HCEC 1CT (cell line): Measurements from ENCODE around the gene TUBA8.
"Not testable (repeated sequence)": the region's sequence is repeated elsewhere in the genome, so short reads cannot be mapped to it uniquely, and the experiment has no call there.

Source experiments
- DNase-seq: peaks from one replicate; pipeline ENCODE4 v3.0.0-alpha.2; 2017

TUBA8 gene

DNA sequence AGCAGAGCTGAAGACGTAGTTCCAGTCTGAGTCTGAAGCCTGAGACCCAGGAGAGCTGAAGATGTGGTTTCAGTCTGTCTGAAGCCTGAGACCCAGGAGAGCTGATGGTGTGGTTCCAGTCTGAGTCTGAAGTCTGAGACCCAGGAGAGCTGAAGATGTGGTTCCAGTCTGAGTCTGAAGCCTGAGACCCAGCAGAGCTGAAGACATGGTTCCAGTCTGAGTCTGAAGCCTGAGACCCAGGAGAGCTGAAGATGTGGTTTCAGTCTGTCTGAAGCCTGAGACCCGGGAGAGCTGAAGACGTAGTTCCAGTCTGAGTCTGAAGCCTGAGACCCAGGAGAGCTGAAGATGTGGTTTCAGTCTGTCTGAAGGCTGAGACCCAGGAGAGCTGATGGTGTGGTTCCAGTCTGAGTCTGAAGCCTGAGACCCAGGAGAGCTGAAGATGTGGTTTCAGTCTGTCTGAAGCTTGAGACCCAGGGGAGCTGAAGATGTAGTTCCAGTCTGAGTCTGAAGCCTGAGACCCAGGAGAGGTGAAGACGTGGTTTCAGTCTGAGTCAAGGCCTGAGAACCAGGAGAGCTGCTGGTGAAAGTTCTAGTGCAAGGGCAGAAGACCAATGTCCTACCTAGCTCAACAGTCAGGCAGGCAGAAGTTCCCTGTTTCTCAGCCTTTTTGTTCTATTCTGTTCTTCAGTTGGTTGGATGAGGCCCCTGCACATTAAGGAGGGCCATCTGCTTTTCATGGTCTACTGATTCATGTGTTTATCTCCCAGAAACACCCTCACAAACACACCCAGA, 3.9 kb upstream of the TUBA8 start:
- DNase-seq, result not testable (repeated sequence)

DNA sequence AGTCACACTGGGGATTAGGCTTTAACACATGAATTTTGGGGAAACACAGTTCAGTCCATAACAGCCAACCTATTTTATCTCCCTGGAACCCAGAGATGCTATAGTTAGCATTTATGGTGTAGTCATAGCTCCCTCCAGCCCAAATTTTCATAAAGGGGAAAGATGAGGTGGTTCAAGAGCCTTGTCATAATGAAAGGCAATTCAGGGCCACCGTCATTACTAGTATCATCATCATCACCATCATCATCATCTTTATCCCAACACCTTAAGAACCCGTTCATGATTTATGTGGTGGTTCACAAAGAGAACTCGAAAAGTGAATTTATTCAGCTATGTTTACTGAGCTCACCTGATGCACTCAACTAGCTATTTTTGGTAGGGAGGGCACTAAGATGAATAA, 2.4 kb upstream of the TUBA8 start:
- DNase-seq, result no peak

DNA sequence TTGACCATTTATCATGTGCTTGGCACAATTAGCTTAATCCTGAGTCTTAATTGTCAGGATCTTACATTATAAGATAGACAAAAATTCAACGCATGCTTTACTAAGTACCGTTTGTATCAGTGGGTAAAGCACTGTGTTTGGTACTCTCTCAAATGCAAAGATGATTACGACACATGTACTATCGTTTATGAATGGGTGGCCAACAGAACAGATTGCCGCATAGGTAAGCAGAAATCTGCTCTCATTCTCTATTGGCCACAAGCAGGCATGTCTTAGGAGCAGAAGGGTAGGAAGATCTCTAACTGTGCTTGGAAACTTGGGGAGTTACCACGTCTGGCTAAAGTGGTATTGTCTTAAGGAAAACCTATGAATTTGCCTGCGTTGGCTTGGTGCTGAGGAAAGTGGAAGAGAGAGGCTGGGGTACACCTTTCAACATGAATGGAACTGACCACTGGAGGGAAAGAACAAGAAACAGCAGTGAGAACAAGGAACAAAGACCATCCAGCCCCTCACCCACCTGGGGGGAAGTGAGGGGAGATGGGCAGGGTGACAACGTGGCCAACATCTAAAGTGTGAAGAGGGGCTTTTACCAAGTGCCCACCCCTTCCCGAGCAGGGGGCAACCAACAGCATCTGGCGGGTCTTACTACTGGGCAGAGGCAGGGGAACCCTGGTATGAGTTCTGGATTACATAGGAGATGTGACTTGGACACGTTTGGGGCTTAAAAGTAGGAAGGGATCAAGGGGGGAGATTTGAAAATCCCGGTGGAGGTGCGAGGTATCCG, 1.0 kb upstream of the TUBA8 start:
- DNase-seq, result no peak

DNA sequence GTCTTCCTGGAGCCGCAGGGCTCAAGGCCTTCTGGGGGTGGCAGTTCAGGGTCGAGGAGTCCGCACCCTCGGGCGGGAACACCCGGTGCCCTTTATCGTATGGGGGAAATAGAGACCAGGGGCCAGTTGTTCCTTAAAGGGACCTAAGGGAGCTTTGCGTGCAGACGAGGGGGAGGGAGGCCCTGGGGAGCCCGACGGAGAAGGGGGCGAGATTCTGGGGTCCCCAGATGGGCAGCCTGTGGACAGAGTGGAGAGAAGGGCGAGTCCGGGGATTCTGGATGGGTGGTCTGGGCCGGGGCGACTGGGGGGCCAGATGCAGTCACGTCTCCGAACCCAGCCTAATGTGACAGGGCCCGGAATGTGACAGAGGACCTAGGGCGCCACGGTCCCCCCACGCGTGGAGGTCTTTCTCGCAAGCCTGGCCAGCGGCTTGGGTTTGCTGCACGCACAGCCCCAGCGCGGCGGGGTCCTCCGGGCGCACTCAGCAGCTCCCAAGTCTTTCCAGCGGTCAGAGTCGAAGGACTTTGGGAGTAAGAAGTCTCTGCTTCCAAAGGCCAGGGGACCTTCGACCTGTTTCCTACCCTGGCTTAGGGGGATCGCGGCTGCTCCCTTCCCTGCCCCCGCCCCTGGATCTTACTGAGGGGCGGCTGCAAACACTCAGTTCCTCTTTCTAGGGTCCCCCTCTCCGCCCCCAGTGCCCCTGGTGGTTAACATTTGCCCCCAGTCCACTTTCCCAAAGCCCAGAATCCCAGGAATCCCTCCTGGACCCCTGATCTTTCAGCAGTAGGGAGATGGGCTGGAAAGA, 547 bp downstream of the TUBA8 start:
- DNase-seq, result no peak

DNA sequence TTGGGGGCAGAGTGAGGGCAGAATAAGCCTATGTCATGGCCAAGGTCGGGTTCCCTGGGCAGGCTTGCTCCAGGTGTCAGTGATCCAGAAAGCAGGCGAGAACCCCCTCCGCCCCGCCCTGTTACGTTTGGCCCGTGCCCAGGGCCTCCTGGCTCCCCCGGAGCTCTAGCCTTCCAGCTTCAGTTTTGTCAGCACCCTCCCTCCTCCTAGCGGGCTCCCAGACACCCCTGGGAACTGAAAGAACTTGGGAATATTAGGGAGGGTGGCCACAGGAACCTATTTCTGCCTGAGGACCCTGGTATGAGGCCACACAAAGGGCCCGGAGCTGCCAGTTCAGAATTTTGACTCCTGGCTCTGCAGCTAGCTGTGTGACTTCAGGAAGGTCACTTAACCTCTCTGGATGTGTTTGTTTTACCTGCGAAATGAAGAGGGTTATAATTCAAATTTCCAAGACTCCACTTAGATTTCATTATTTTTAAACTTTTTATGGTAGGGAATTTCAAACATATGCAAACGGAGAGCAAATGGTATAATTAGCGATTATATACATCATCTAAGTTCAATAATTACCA, 1.2 kb downstream of the TUBA8 start:
- DNase-seq, result no peak

DNA sequence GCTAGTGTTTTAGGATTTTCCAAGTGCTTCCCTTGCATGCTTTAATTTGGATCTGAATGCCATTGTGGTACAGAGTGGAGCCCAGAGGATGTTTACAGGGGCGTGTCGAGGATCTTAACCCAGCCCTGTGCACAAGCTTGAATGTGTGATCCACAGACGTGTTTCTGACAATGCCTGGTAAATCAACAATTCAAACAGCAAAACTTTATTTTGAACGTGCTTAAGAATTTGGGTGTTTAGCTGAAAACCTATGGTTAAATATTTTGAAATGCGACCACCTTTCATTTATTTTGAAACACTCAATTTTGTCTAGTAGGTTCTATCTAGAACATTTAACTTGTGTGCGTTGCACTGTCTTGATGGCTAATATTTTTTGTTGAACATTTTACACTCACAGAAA, 1.8 kb downstream of the TUBA8 start:
- DNase-seq, result no peak

DNA sequence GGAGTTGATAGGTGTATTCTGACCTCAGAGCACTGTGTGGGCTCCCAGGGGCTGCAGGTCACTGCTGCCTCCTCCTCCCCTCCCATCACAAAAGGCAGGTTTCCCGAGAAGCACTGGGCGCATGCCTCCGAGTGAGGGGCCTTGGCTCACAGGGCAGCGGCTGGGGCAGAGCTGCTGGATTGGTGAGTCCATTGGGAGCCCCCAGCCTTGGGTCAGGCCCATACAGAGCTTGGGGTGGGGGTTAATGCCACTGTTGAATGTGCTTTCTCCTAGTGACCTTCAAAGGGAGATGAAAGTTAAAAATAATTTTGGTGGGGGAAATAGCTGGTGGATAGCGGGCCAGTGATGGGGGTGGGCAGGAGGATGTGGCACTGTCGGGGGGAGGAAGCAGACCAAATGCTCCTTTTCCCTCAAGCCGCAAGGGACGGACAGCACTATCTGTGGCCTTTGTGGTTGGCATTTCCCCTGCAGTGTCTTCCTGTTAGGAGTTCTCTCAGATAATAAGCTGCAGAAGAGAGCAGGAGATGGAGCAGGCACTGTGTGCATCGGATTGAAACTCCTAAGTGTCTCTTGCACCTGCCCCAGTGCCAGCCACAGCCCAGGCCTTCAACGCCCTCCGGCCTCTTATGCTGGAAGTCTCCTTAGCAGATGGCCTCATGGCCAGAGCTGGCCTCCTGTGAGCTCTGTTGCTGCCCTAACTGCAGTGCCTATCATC, 3.2 kb downstream of the TUBA8 start:
- DNase-seq, result no peak

DNA sequence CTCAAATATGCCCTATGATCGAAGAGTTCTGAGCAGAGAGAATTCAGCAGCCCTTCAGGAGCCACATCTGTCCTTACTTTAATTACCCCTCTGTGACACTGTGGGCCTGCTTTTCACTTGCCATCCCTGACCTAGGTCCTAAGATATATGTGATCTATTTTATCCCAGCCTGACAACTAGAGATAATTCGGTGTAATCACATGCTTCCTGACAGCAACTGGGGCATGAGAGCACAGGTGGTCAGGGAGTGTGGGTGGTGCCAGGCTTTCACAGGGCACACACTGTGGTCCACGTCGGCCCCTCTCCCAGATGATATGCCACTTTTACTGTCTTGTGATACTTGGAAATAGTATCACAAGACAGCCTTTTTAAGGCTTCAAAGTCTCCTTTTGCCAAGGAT, 3.9 kb downstream of the TUBA8 start:
- no peak for DNase-seq

DNA sequence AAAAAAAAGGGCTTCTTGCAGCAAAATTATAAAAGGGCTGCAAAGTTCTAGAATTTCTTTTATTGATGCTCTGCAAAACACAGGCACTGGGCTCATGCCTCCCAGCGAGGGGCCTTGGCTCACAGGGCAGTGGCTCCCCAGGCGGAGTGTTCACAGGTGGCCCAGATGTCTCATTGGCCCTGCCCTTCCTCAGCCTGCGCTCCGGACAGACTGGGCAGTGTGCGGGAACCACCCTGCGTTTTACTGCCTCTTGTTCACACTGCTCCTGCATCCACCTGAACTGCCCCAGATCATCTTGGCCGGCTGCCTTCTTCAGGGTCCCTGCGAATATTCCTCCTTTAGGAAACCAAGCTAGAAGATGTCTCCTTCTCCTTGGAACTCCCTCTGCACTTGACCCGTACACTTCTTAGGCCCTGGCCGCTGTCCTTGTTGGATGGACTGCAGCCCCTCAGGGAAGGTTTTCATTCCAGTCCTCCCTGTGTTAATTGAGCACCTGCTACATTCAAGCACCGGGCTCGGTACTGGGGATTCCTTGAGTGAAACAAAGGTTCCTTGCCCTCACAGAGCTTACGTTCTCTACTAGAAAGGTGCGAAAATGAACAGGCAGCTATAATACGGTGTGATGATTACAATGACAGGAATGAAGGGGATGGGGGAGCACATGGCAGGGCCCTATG, 4.5 kb downstream of the TUBA8 start:
- DNase-seq, result no peak

DNA sequence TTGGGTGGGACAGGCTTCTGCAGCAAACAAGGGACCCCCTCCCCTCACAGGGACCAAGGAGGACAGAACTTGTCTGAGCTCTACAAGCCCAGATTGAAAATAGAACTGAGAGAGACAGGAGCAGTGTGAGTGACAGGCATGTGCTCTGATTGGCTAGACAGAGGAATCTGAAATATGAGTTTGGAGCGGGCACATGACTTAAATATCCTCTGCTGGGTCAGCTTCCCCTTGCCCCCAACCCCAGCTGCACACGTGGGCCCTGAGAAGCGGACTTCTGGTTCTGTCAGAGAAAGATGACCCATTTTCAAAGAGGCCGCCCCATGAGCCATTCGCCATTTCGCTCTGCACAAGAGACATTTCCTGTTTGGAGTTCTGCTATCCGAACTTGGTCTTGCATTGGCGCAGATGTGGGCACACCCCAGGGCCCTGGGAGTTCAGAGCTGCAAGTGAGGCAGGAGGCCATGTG, 5.3 kb downstream of the TUBA8 start:
- no peak for DNase-seq

DNA sequence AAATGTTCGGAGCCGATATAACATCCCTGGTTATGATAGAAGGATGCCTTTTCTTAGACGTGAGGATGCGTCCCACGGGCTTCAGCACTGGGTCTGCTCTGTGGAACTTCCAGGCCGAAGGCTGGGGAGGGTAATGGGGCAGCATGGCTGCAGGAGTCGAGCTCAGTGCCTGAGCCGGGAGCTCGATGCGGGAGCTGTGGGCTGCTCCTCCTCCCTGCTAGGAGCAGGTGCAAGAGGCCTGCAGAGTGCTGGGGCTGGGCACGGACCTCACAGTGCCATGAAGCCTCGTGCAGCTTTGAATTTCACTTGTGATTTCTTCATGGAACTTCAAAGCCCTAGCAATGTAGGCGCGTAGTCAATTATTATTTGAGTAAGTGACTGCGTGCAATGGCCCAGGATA, 6.0 kb downstream of the TUBA8 start:
- no peak for DNase-seq

DNA sequence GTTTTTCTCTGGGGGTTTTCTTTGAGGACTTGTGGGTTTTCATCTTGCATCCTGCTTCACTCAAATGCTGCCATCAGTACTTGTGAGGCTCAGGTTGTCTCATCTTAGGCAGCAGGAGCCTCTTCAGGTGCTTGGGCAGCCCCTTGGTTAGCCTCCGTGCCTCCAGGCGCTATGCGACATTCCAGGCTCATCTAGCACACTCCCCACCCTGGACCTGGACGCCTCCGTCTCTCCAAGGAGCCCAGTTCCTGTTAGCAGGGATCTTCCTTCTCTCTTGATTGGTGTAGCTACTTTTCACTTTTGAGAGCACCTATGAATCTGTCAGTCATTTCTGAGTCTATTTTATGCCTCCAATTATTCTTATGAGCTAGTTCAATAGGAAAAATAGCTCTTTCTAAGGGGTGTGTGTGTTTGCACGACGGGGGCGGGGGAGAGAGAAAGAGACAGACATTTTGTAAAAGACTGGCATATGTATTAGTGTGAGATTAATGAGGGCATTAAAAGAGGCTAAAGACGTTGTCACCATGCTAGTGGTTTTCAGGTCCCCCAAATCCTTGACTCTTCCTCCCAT, 7.8 kb downstream of the TUBA8 start:
- no peak for DNase-seq

DNA sequence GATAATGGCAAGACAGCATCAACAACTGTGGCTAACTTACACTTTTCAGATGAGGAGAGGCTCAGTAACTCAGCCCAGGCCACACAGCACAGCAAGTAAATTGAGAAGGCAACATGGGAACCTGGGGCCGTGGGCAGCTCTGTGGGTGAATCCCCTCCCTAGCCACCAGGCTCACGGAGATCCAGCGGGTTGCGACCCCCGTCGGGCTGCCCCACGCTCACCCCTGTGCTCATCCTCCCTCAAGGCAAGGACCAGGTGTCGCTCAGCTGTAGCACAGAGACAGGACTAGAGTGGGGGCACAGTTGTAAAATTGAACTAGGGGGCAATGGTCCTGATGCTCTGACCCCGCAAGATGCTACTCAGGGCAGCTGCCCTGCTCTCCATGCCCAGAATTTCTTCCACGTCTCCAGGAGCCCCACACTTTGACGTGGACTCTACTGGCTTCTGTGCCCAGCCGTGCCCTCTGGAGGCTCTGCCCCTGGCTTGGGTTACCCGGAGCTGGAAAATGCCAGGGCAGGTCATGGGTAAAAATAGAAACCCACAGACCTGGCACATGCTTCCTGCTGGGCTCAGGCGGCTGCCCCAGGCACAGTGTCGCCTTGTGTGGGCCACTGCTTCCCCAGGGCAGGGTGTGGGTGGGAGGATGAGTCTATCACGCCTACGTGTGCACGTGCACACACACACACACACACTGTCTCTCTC, 9.0 kb downstream of the TUBA8 start:
- DNase-seq, result no peak

DNA sequence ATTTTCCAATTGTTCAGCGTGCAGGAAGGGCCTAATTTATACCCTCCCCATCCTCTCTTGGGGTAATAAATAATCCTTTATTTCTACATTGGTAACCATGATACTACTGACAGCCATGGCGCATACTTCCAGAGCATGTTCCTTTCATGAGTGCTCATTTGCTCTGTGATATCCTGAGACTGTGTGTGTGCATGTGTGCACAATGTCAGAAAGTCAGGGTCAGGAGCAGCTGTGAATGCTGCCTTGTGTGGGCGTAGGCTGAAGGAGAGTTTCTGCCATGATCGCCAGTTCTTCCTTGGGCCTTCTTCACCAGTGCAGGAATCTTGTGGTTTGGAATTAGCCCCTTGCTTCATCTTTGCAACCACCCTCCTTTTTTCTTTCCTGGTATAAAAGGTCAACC, 10.2 kb downstream of the TUBA8 start:
- no peak for DNase-seq

DNA sequence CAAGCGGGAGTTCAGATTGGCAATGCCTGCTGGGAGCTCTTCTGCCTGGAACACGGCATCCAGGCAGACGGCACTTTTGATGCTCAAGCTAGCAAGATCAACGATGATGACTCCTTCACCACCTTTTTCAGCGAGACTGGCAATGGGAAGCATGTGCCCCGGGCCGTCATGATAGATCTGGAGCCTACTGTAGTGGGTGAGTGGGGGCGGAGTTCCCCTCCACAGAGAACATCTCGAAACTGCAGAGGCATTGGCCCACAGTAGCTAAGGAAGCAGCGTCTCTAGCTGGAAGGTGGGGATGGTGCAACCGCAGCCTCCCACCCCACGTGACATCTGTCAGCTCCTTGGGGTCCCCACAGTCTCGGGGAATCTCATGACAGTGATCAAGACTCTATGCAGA, 10.9 kb downstream of the TUBA8 start:
- DNase-seq, result no peak

DNA sequence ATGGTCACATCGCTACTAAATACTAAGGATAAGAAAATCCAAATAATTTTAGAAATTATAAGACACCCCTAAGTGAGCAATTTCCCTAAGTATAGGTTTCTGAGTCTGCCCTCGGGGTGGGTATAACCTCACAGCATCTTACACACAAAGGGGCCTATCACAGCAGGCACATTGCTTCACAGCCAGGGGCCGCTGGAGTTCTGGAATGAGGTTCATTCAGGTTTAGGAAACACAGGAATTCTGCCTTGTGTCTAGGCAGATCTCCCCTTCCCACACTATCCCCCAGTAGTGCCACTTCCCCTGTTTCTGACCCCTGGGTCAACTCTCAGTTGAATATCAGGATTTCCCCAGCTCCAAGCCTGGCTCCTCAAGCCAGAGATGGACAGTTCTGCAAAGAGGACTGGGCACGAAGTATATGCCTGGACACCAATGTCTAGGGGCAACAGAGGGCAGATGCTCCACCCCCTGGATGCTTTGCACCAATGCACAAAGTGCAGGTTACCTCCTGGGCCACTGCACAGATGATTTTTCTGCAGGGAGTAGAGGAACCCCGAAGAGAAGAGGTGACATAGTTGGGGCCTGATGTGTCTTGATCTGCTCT, 11.4 kb downstream of the TUBA8 start:
- no peak for DNase-seq

DNA sequence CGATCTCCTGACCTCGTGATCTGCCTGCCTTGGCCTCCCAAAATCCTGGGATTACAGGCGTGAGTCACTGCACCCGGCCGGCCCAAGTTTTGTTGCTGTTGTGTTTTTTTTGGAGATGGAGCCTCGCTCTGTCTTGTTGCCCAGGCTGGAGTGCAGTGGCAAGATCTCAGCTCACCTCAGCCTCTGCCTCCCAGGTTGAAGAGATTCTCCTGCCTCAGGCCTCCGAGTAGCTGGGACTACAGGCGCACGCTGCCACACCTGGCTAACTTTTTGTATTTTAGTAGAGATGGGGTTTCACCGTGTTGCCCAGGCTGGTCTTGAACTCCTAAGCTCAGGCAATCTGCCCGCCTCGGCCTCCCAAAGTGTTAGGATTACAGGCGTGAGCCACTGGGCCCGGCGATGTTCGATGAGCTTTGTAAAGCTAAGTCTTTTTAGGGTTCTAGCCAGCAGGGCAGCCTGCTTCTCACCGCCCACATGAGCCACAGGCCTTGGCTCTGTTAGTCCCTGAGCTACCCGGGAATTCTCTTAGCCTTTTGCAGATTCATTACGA, 12.9 kb downstream of the TUBA8 start:
- not testable (repeated sequence) for DNase-seq

DNA sequence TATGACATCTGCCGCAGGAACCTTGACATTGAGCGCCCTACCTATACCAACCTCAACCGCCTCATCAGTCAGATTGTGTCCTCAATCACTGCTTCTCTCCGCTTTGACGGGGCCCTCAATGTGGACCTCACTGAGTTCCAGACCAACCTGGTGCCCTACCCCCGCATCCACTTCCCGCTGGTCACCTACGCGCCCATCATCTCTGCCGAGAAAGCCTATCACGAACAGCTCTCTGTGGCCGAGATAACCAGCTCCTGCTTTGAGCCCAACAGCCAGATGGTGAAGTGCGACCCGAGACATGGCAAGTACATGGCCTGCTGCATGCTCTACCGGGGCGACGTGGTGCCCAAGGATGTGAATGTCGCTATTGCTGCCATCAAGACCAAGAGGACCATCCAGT, 16.0 kb downstream of the TUBA8 start:
- no peak for DNase-seq

DNA sequence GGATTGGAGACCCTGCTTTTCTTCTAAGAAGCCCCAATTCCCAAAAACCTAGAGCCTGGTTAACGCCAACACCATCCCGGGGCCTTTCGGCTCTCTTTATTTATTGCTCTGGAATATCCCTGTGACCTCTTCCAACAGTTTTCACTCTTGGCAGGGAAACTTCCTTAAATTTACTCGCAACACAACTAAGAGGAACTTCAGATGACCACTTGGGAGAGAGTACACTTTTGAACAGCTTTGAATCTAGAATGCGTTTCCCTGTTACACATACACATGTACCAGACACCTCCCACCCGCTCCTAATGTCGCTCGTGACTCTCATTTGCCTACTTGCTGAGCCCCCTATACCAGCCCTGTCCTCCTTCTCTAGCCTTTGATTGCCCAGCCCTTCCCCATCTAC, 19.4 kb downstream of the TUBA8 start:
- DNase-seq, result no peak
